ENCODE data around the gene MFRP. TPM values are rescaled to one million over a fixed set of nuclear protein-coding genes. Genes with fewer than 3 reads are reported as not detected.

Gene MFRP
- total and polyA plus RNA-seq, 9 of the 15 experiments (the other 6 are each of a cell fraction or from before 2014, with no cell fraction given): not detected

DNA sequence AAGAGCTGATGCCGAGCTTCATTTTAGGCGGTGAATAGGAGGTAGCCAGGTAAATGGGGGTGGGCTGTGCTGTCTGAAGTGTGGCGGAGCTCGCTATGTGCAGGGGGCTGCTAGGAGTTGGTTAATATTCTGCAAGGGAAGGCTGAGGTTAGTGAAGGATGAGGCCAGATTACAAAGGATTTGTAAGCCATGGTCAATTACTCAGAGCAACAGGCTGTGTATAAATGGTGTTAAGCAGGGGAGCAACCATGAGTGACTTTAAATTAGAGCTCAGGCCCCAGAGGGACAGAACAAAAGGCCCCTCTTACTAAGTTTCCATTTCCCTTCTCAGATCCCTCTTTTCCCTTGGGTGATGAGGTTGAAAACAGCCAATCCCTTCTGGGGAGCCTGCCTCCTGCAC is 22.3 kb downstream of the MFRP start:
- no peak overlapping the region for H3K27ac ChIP-seq (ENCODE audit: extremely low read depth, low read depth, low read length)
- no peaks in the 10 kb centered on the region for H3K36me3 ChIP-seq (ENCODE audit: control insufficient read depth, insufficient read depth, low read length)
- no peaks in the 10 kb centered on the region for H4K20me1 ChIP-seq (replicated peaks; ENCODE audit: control insufficient read depth, insufficient read depth, low read length)
- H3K4me2 ChIP-seq (ENCODE audit: insufficient read depth, low read length): no peak overlapping the region
- no peaks in the 10 kb centered on the region for H3K9me3 ChIP-seq (replicated peaks; ENCODE audit: control insufficient read depth, insufficient read depth, low read depth, low read length)
- no TSS peak for BruUV-seq (replicated peaks)
- in situ Hi-C loops (cut with MboI) (no loop called here), intact Hi-C loops (cut with micrococcal nuclease) (loop anchor here (5.0 kb wide), 1 partner anchor 397 kb away; the partner anchor contains the start of gene BCL9L)
- no peak overlapping the region for H3K9ac ChIP-seq (ENCODE audit: insufficient read depth in 1 of 2, low read depth in 2 of 2, low read length in 2 of 2)
- FAIRE-seq: no peak
- peaks cover 4% of the 10 kb centered on the region; the same call in 2 of the 3 replicates for H3K79me2 ChIP-seq (ENCODE audit: control insufficient read depth, insufficient read depth, low read length)
- no peak overlapping the region for H3K4me3 ChIP-seq
- ATAC-seq: no peak
- no peak for TF ChIP-seq PML (IDR thresholded peaks at IDR 0.05; ENCODE audit: low read length)
- H3K4me1 ChIP-seq (replicated peaks in 1 of 2; ENCODE audit: control insufficient read depth in 2 of 2, insufficient read depth in 2 of 2, low read length in 2 of 2): peaks cover 21 to 34% of the 10 kb centered on the region in 2 experiments
- H3K27me3 ChIP-seq (ENCODE audit: control insufficient read depth in 2 of 2, insufficient read depth in 2 of 2, low read length in 2 of 2): no peaks in the 10 kb centered on the region
- H2AFZ ChIP-seq (ENCODE audit: low read depth, low read length): no peak overlapping the region
- ChIA-PET POLR2A (interaction anchor here (0.5 to 1.7 kb wide), 5 partner anchors 14 to 413 kb away, joined by 3 to 4 read pairs (median 3); no protein-coding TSS in a partner anchor), CTCF (ENCODE audit: low intra/inter-chr PET ratio) (interaction anchor here (0.5 to 1.5 kb wide), 5 partner anchors 150 to 417 kb away, joined by 3 to 5 read pairs (median 3); partner anchors contain the start of gene C2CD2L)
- 38% methylated on average over 4 of the region's 4 CpGs for WGBS (ENCODE audit: insufficient coverage, low coverage, missing lambda C conversion rate)
- DNase-seq (ENCODE audit: extremely low read depth in 1 of 4, low spot score in 3 of 4): no peak
- H3K9me1 ChIP-seq (ENCODE audit: control insufficient read depth, insufficient read depth, low read length): no peaks in the 10 kb centered on the region

DNA sequence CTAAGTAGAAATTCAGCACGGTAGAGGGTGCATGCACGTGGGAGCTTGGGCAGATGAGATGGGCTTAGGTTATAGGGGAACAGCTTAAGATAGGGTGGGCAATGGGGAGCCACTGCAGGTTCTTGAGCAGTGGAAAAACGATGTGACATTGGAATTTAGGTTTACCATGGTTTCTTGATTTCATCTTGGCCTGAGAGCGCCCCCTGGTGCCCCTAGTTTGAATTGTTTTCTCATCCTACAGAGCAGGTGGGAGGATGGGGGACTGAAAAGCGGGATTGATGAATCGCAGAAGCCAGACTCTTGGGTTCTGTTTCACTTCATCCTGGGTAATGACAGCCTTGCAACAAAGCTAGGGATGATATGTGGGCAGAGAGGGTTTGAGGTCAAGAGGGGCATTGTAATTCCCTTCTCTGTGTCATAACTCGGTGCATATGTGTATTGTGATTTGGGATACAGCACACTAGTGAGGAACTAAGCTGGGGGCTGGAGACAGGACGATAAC is 22.9 kb downstream of the MFRP start:
- H3K36me3 ChIP-seq (ENCODE audit: control insufficient read depth, insufficient read depth, low read length): no peaks in the 10 kb centered on the region
- H3K27ac ChIP-seq (ENCODE audit: extremely low read depth, low read depth, low read length): no peak overlapping the region
- FAIRE-seq (peak; percentile 90), ATAC-seq (no peak), DNase-seq (ENCODE audit: extremely low read depth in 1 of 4, low spot score in 3 of 4) (peak; percentile 56 to 86 (median 62))
- H3K4me1 ChIP-seq (replicated peaks in 1 of 2; ENCODE audit: control insufficient read depth in 2 of 2, insufficient read depth in 2 of 2, low read length in 2 of 2): peaks cover 27 to 40% of the 10 kb centered on the region in 2 experiments
- no peak overlapping the region for H3K9ac ChIP-seq (ENCODE audit: insufficient read depth in 1 of 2, low read depth in 2 of 2, low read length in 2 of 2)
- CTCF ChIA-PET (ENCODE audit: low intra/inter-chr PET ratio): interaction anchor here (0.5 to 1.5 kb wide), 5 partner anchors 151 to 417 kb away, joined by 3 to 5 read pairs (median 3); partner anchors contain the start of gene C2CD2L
- H3K27me3 ChIP-seq (ENCODE audit: control insufficient read depth in 2 of 2, insufficient read depth in 2 of 2, low read length in 2 of 2): no peaks in the 10 kb centered on the region; a peak in 1 of 5 replicates
- no peaks in the 10 kb centered on the region for H3K9me1 ChIP-seq (ENCODE audit: control insufficient read depth, insufficient read depth, low read length)
- POLR2A ChIA-PET: interaction anchor here (0.5 to 1.7 kb wide), 6 partner anchors 15 to 412 kb away, joined by 3 to 4 read pairs (median 4); no protein-coding TSS in a partner anchor
- WGBS (ENCODE audit: insufficient coverage, low coverage, missing lambda C conversion rate): 7% methylated on average over 8 of the region's 8 CpGs
- H3K9me3 ChIP-seq (replicated peaks; ENCODE audit: control insufficient read depth, insufficient read depth, low read depth, low read length): no peaks in the 10 kb centered on the region
- BruUV-seq (replicated peaks): no TSS peak
- intact Hi-C loops (cut with micrococcal nuclease) (loop anchor here (2.0 to 5.0 kb wide), 3 partner anchors 51 to 396 kb away; partner anchors contain the start of gene BCL9L), in situ Hi-C loops (cut with MboI) (no loop called here)
- no peak overlapping the region for H2AFZ ChIP-seq (ENCODE audit: low read depth, low read length)
- H3K4me2 ChIP-seq (ENCODE audit: insufficient read depth, low read length): no peak overlapping the region; the same call in 1 of the 2 replicates
- H3K4me3 ChIP-seq: no peak overlapping the region
- H4K20me1 ChIP-seq (replicated peaks; ENCODE audit: control insufficient read depth, insufficient read depth, low read length): no peaks in the 10 kb centered on the region
- H3K79me2 ChIP-seq (ENCODE audit: control insufficient read depth, insufficient read depth, low read length): peaks cover 4% of the 10 kb centered on the region; the same call in 2 of the 3 replicates
- TF ChIP-seq ELF1 (tag; IDR thresholded peaks at IDR 0.05) (no peak), STAT5A (IDR thresholded peaks at IDR 0.05; ENCODE audit: borderline replicate concordance, low read length) (peak; percentile 5; the same call in 1 of the 2 replicates), SRF (CRISPR knock-in tag; IDR thresholded peaks at IDR 0.05) (no peak), ZNF146 (CRISPR knock-in tag; IDR thresholded peaks at IDR 0.05; ENCODE audit: unreplicated experiment) (no peak), HMG20B (CRISPR knock-in tag; IDR thresholded peaks at IDR 0.05) (no peak)
- TF ChIP-seq, protein P1, sequence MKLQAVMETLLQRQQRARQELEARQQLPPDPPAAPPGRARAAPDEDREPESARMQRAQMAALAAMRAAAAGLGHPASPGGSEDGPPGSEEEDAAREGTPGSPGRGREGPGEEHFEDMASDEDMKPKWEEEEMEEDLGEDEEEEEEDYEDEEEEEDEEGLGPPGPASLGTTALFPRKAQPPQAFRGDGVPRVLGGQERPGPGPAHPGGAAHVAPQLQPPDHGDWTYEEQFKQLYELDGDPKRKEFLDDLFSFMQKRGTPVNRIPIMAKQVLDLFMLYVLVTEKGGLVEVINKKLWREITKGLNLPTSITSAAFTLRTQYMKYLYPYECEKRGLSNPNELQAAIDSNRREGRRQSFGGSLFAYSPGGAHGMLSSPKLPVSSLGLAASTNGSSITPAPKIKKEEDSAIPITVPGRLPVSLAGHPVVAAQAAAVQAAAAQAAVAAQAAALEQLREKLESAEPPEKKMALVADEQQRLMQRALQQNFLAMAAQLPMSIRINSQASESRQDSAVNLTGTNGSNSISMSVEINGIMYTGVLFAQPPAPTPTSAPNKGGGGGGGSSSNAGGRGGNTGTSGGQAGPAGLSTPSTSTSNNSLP (IDR thresholded peaks at IDR 0.05; ENCODE audit: borderline replicate concordance, low read depth, low read length): no peak
- TF ChIP-seq, protein P2, sequence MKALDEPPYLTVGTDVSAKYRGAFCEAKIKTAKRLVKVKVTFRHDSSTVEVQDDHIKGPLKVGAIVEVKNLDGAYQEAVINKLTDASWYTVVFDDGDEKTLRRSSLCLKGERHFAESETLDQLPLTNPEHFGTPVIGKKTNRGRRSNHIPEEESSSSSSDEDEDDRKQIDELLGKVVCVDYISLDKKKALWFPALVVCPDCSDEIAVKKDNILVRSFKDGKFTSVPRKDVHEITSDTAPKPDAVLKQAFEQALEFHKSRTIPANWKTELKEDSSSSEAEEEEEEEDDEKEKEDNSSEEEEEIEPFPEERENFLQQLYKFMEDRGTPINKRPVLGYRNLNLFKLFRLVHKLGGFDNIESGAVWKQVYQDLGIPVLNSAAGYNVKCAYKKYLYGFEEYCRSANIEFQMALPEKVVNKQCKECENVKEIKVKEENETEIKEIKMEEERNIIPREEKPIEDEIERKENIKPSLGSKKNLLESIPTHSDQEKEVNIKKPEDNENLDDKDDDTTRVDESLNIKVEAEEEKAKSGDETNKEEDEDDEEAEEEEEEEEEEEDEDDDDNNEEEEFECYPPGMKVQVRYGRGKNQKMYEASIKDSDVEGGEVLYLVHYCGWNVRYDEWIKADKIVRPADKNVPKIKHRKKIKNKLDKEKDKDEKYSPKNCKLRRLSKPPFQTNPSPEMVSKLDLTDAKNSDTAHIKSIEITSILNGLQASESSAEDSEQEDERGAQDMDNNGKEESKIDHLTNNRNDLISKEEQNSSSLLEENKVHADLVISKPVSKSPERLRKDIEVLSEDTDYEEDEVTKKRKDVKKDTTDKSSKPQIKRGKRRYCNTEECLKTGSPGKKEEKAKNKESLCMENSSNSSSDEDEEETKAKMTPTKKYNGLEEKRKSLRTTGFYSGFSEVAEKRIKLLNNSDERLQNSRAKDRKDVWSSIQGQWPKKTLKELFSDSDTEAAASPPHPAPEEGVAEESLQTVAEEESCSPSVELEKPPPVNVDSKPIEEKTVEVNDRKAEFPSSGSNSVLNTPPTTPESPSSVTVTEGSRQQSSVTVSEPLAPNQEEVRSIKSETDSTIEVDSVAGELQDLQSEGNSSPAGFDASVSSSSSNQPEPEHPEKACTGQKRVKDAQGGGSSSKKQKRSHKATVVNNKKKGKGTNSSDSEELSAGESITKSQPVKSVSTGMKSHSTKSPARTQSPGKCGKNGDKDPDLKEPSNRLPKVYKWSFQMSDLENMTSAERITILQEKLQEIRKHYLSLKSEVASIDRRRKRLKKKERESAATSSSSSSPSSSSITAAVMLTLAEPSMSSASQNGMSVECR (CRISPR knock-in tag; IDR thresholded peaks at IDR 0.05): no peak

Data from K562 (cell line).